GM23338 (cell line): ENCODE results near the gene EFNB2. TPM values are rescaled to one million over a fixed set of nuclear protein-coding genes. Genes with fewer than 3 reads are reported as not detected.

Experiments
- ATAC-seq: fragments of 200-7000 bp; cut with Tn5 transposase; 3 replicates; pipeline ENCODE4 v1.9.1; 2020
- DNase-seq: peaks from one replicate; pipeline ENCODE4 v3.0.0-alpha.2; 2015; ENCODE audit warnings: low spot score
- H2AFZ ChIP-seq: fragments of 200-600 bp; sonication (generic); 2 replicates; pipeline ENCODE4 v1.8.0; 2016; ENCODE audit warnings: antibody characterized with exemption, mild to moderate bottlenecking, moderate library complexity
- H3F3A ChIP-seq: fragments of 200-600 bp; sonication (generic); replicated peaks from 2 replicates; pipeline ENCODE4 v1.8.0; 2017; ENCODE audit warnings: antibody characterized with exemption, mixed run types, low read depth
- H3K27ac ChIP-seq: fragments of 200-600 bp; sonication (generic); 2 replicates; pipeline ENCODE4 v1.6.1; 2016; ENCODE audit warnings: low read depth
- H3K27me3 ChIP-seq: fragments of 200-600 bp; sonication (generic); 2 replicates; pipeline ENCODE4 v1.8.0; 2016; ENCODE audit warnings: mild to moderate bottlenecking, mixed run types, moderate library complexity; ENCODE audit not compliant: insufficient read depth
- H3K36me3 ChIP-seq: fragments of 200-600 bp; sonication (generic); 2 replicates; pipeline ENCODE4 v1.8.0; 2016; ENCODE audit warnings: mild to moderate bottlenecking; ENCODE audit not compliant: insufficient read depth
- H3K4me1 ChIP-seq: fragments of 200-600 bp; sonication (generic); 2 replicates; pipeline ENCODE4 v1.8.0; 2016; ENCODE audit warnings: mild to moderate bottlenecking, moderate library complexity; ENCODE audit not compliant: insufficient read depth
- H3K4me2 ChIP-seq: fragments of 200-600 bp; sonication (generic); 2 replicates; pipeline ENCODE4 v1.7.1; 2017; ENCODE audit warnings: mixed run types
- H3K4me3 ChIP-seq: fragments of 200-600 bp; sonication (generic); 2 replicates; pipeline ENCODE4 v1.6.1; 2016; ENCODE audit warnings: mixed run types
- H3K79me2 ChIP-seq: fragments of 200-600 bp; sonication (generic); replicated peaks from 2 replicates; pipeline ENCODE4 v1.8.0; 2017; ENCODE audit warnings: mild to moderate bottlenecking; ENCODE audit not compliant: insufficient read depth
- H3K9me2 ChIP-seq: fragments of 200-600 bp; sonication (generic); 2 replicates; pipeline ENCODE4 v1.8.0; 2017; ENCODE audit not compliant: insufficient read depth
- H4K20me1 ChIP-seq: fragments of 200-600 bp; sonication (generic); replicated peaks from 2 replicates; pipeline ENCODE4 v1.8.0; 2017; ENCODE audit warnings: mild to moderate bottlenecking; ENCODE audit not compliant: insufficient read depth
- H3K27ac Mint-ChIP-seq: 2 replicates; pipeline ENCODE4 v1.8.0; 2020; ENCODE audit warnings: inconsistent platforms, mild to moderate bottlenecking, moderate library complexity, mixed read lengths
- H3K27me3 Mint-ChIP-seq: 3 replicates; pipeline ENCODE4 v1.8.0; 2022; ENCODE audit warnings: low read depth, mild to moderate bottlenecking, moderate library complexity, mixed read lengths, inconsistent platforms; ENCODE audit not compliant: insufficient read depth, poor library complexity
- H3K36me3 Mint-ChIP-seq: 3 replicates; pipeline ENCODE4 v1.8.0; 2021; ENCODE audit warnings: low read depth, mild to moderate bottlenecking, inconsistent platforms, moderate library complexity, mixed read lengths
- H3K4me1 Mint-ChIP-seq: 3 replicates; pipeline ENCODE4 v1.8.0; 2020; ENCODE audit warnings: mild to moderate bottlenecking, inconsistent platforms, mixed read lengths
- H3K4me3 Mint-ChIP-seq: 3 replicates; pipeline ENCODE4 v1.8.0; 2021; ENCODE audit warnings: moderate library complexity, mild to moderate bottlenecking, inconsistent platforms, mixed read lengths
- H3K9me3 Mint-ChIP-seq: 3 replicates; pipeline ENCODE4 v1.8.0; 2020; ENCODE audit warnings: moderate library complexity, mild to moderate bottlenecking, inconsistent platforms, mixed read lengths
- CREB1 ChIP-seq: fragments of 250-450 bp; sonication (Bioruptor Pico); IDR thresholded peaks from 2 replicates; pipeline ENCODE4 v1.5.0; 2020; ENCODE audit warnings: low read depth, mild to moderate bottlenecking, moderate library complexity
- CTCF ChIP-seq, 2 experiments: fragments of 200-600 bp in 1 of 2; sonication (generic) in 1 of 2; conservative IDR thresholded peaks; 2 replicates each; pipeline versions ENCODE4 v1.5.1 to v1.6.1; 2016 to 2017; ENCODE audit warnings: antibody characterized with exemption in 2 of 2, low read depth in 2 of 2, mild to moderate bottlenecking in 2 of 2, moderate library complexity in 1 of 2
- ETS1 ChIP-seq: IDR thresholded peaks from 2 replicates; pipeline ENCODE4 v1.6.1; 2016; ENCODE audit warnings: antibody characterized with exemption
- EZH2 ChIP-seq: fragments of 200-600 bp; sonication (generic); IDR thresholded peaks from one replicate; pipeline ENCODE4 v1.8.0; 2017; ENCODE audit warnings: antibody characterized with exemption, mild to moderate bottlenecking, low read depth; ENCODE audit not compliant: unreplicated experiment
- EZH2phosphoT487 ChIP-seq: fragments of 200-600 bp; sonication (generic); IDR thresholded peaks from one replicate; pipeline ENCODE4 v1.8.1; 2018; ENCODE audit warnings: antibody characterized with exemption; ENCODE audit not compliant: unreplicated experiment
- JUNB ChIP-seq: IDR thresholded peaks from one replicate; pipeline ENCODE4 v1.6.1; 2016; ENCODE audit warnings: antibody characterized with exemption; ENCODE audit not compliant: unreplicated experiment
- NANOG ChIP-seq: IDR thresholded peaks from 2 replicates; pipeline ENCODE4 v1.6.1; 2016; ENCODE audit warnings: antibody characterized with exemption, borderline replicate concordance
- POLR2AphosphoS5 ChIP-seq: IDR thresholded peaks from 2 replicates; pipeline ENCODE4 v1.6.1; 2016; ENCODE audit warnings: antibody characterized with exemption, low read depth
- REST ChIP-seq: IDR thresholded peaks from one replicate; pipeline ENCODE4 v1.6.1; 2018; ENCODE audit warnings: antibody characterized with exemption; ENCODE audit not compliant: unreplicated experiment
- STAT1 ChIP-seq: IDR thresholded peaks from one replicate; pipeline ENCODE4 v1.6.1; 2016; ENCODE audit warnings: antibody characterized with exemption; ENCODE audit not compliant: unreplicated experiment
- ZNF462 ChIP-seq: fragments of 250-450 bp; sonication (Bioruptor Pico); IDR thresholded peaks from 2 replicates; pipeline ENCODE4 v1.5.0; 2020; ENCODE audit warnings: mild to moderate bottlenecking, moderate library complexity
- polyA plus RNA-seq: library from polyadenylated mRNA; unstranded; fragments of >200 nt; fragmentation: Nextera tagmentation; extraction: Ambion mirVana; gene quantifications from 2 replicates; pipeline ENCODE4 v1.2.1, GENCODE V29; 2016
- total RNA-seq: library from RNA; depleted of rRNA; stranded (reverse); fragments of >200 nt; shearing (Covaris generic); gene quantifications from 2 replicates; pipeline ENCODE4 v1.2.3, GENCODE V29; 2014

The EFNB2 gene
- total and polyA plus RNA-seq, 2 experiments from 2014 or later = 5.7 to 10.9 TPM

- TF ChIP-seq EZH2 = no peak
- no peak for TF ChIP-seq JUNB
- no peak for TF ChIP-seq ETS1
- TF ChIP-seq CREB1 (CRISPR knock-in tag) = no peak
- TF ChIP-seq STAT1 = no peak
These were observed 6.4 kb upstream of the EFNB2 start (continued) for GRCh38 chr13:106541826-106542225.

- DNase-seq (no peak), ATAC-seq (no peak)
- H3K27me3 Mint-ChIP-seq = peaks cover 6% of the 10 kb centered on the region
- H3K4me2 ChIP-seq = no peak overlapping the region
- peaks cover 19% of the 10 kb centered on the region; the same call in 1 of the 2 replicates for H3K36me3 ChIP-seq
- H3K4me3 Mint-ChIP-seq = no peak overlapping the region
- H3K27me3 ChIP-seq = no peaks in the 10 kb centered on the region
- no peak overlapping the region for H2AFZ ChIP-seq
- H3K9me2 ChIP-seq = no peaks in the 10 kb centered on the region
- H3K4me1 ChIP-seq = peaks cover 15% of the 10 kb centered on the region
- no peaks in the 10 kb centered on the region for H3K9me3 Mint-ChIP-seq
- peaks cover 28% of the 10 kb centered on the region; the same call in 2 of the 3 replicates for H3K36me3 Mint-ChIP-seq
- H4K20me1 ChIP-seq = peaks cover 20% of the 10 kb centered on the region; the same call in 1 of the 2 replicates
- peaks cover 19% of the 10 kb centered on the region for H3K79me2 ChIP-seq
- H3K4me3 ChIP-seq = no peak overlapping the region
- no peak overlapping the region for H3K27ac ChIP-seq
- H3K27ac Mint-ChIP-seq = no peak overlapping the region
- no peaks in the 10 kb centered on the region for H3F3A ChIP-seq
- peaks cover 13% of the 10 kb centered on the region for H3K4me1 Mint-ChIP-seq
- TF ChIP-seq CTCF (conservative IDR thresholded peaks at IDR 0.05; ENCODE audit: low read depth in 2 of 2) (no peak), POLR2AphosphoS5 (no peak), JUNB (no peak), EZH2 (no peak), EZH2phosphoT487 (no peak), ZNF462 (CRISPR knock-in tag) (no peak), REST (no peak), CREB1 (CRISPR knock-in tag) (no peak), NANOG (no peak), ETS1 (no peak)
These were observed 5.2 kb upstream of the EFNB2 start for GRCh38 chr13:106540613-106541012.
